GM12878 (cell line): ENCODE data around the gene TMEM38A. TPM values are rescaled to one million over a fixed set of nuclear protein-coding genes. Genes with fewer than 3 reads are reported as not detected.

Experiments used
- ATAC-seq: fragments of 200-7000 bp; cut with Tn5 transposase; 3 replicates; pipeline ENCODE4 v1.9.1; 2020; ENCODE audit warnings: mild to moderate bottlenecking, moderate library complexity
- BruUV-seq: library from RNA; stranded (reverse); fragments of 400-500 nt; replicated peaks from 2 replicates; lab custom pipeline; 2021; lab: Mats Ljungman, UMichigan
- CTCF ChIA-PET: fragments of 300-600 bp; sonication (Branson Sonifier 250); formaldehyde crosslinking; extraction: SDS; loops from one replicate; lab custom pipeline; 2021; ENCODE audit warnings: inconsistent platforms; lab: Yijun Ruan, JAX
- POLR2A ChIA-PET: fragments of 350-600 bp; formaldehyde crosslinking; extraction: SDS; loops from one replicate; lab custom pipeline; 2021; ENCODE audit warnings: inconsistent platforms; lab: Charles Lee
- RAD21 ChIA-PET: fragments of 300-600 bp; sonication (Branson Sonifier 250); formaldehyde crosslinking; loops from one replicate; lab custom pipeline; 2023; ENCODE audit warnings: antibody characterized with exemption; ENCODE audit not compliant: unreplicated experiment; lab: Charles Lee
- SMC1A ChIA-PET: fragments of 300-600 bp; sonication (Branson Sonifier 250); formaldehyde crosslinking; loops from one replicate; lab custom pipeline; 2023; ENCODE audit not compliant: unreplicated experiment, uncharacterized antibody; lab: Charles Lee
- DNase-seq: peaks from one replicate; pipeline ENCODE4 v3.0.0-alpha.2; 2011; ENCODE audit warnings: low read depth, low spot score
- FAIRE-seq: peaks from 3 replicates; lab custom pipeline; 2011; peaks lifted over from hg19 to GRCh38; lab: Jason Lieb, UNC
- H2AFZ ChIP-seq: 2 replicates; pipeline ENCODE4 v1.6.0; 2011; ENCODE audit warnings: low read depth, low read length, control low read depth; ENCODE audit not compliant: control insufficient read depth
- H3K27ac ChIP-seq: 2 replicates; pipeline ENCODE4 v1.5.1; 2011; ENCODE audit warnings: control low read depth; ENCODE audit not compliant: control insufficient read depth, insufficient read depth
- H3K27me3 ChIP-seq, 2 experiments: replicated peaks in 1 of 2; 2 replicates each; pipeline versions ENCODE4 v1.6.0 to v1.6.1; 2011; ENCODE audit warnings: low read length in 1 of 2; ENCODE audit not compliant: control insufficient read depth in 2 of 2, insufficient read depth in 2 of 2
- H3K36me3 ChIP-seq, 2 experiments: 2 replicates each; pipeline ENCODE4 v1.5.1; 2011; ENCODE audit warnings: low read length in 1 of 2; ENCODE audit not compliant: control insufficient read depth in 2 of 2, insufficient read depth in 2 of 2
- H3K4me1 ChIP-seq: 2 replicates; pipeline ENCODE4 v1.6.1; 2011; ENCODE audit warnings: mild to moderate bottlenecking, low read length, moderate library complexity, mixed read lengths; ENCODE audit not compliant: control insufficient read depth, insufficient read depth
- H3K4me2 ChIP-seq: 2 replicates; pipeline ENCODE4 v1.6.0; 2011; ENCODE audit warnings: control low read depth; ENCODE audit not compliant: control insufficient read depth, insufficient read depth
- H3K4me3 ChIP-seq: fragments of 200-600 bp; sonication (generic); 2 replicates; pipeline ENCODE4 v1.5.1; 2016
- H3K79me2 ChIP-seq: 2 replicates; pipeline ENCODE4 v1.6.0; 2011; ENCODE audit warnings: low read length; ENCODE audit not compliant: control insufficient read depth, insufficient read depth
- H3K9ac ChIP-seq: 2 replicates; pipeline ENCODE4 v1.8.0; 2011; ENCODE audit warnings: low read length, control low read depth, mixed read lengths; ENCODE audit not compliant: control insufficient read depth, insufficient read depth
- H3K9me3 ChIP-seq: replicated peaks from 3 replicates; pipeline ENCODE4 v1.5.1; 2011; ENCODE audit warnings: mild to moderate bottlenecking, low read length; ENCODE audit not compliant: control insufficient read depth, insufficient read depth
- H4K20me1 ChIP-seq: 2 replicates; pipeline ENCODE4 v1.6.0; 2011; ENCODE audit not compliant: control insufficient read depth, insufficient read depth
- HDAC2 ChIP-seq: fragments of 200-600 bp; sonication (generic); IDR thresholded peaks from 2 replicates; pipeline ENCODE4 v1.6.1; 2017
- MYB ChIP-seq: fragments of 150-350 bp; IDR thresholded peaks from 2 replicates; pipeline ENCODE4 v1.6.1; 2014; ENCODE audit warnings: mild to moderate bottlenecking, low read depth, low read length, borderline replicate concordance
- NR2C2 ChIP-seq: IDR thresholded peaks from 2 replicates; pipeline ENCODE4 v1.6.1; 2011; ENCODE audit warnings: borderline replicate concordance, low read depth; ENCODE audit not compliant: control insufficient read depth, insufficient read length
- NR2F1 ChIP-seq: fragments of 450-650 bp; conservative IDR thresholded peaks from 2 replicates; pipeline ENCODE4 v1.6.1; 2017; ENCODE audit warnings: mild to moderate bottlenecking
- RFX5 ChIP-seq: IDR thresholded peaks from 2 replicates; pipeline ENCODE4 v1.6.1; 2011; ENCODE audit warnings: low read depth, low read length, improper control_type of control experiment
- SIX5 ChIP-seq: IDR thresholded peaks from 2 replicates; pipeline ENCODE4 v1.6.1; 2011; ENCODE audit warnings: mild to moderate bottlenecking, low read depth, low read length, moderate library complexity; ENCODE audit not compliant: severe bottlenecking
- YY1 ChIP-seq: IDR thresholded peaks from 2 replicates; pipeline ENCODE4 v1.6.1; 2011; ENCODE audit warnings: low read depth, mild to moderate bottlenecking, low read length
- ZNF622 ChIP-seq: fragments of 450-650 bp; IDR thresholded peaks from 2 replicates; pipeline ENCODE4 v1.6.1; 2017; ENCODE audit warnings: mild to moderate bottlenecking, inconsistent platforms
- WGBS: methylation state at CpG from one replicate; pipeline ENCODE4 v1.1.6; 2016; ENCODE audit warnings: low lambda C conversion rate; ENCODE audit not compliant: insufficient replicate concordance, insufficient coverage; ENCODE audit errors: missing lambda C conversion rate; 5-methylcytosine and 5-hydroxymethylcytosine counted together
- in situ Hi-C: fragments of 300-500 bp; cut with MboI; formaldehyde crosslinking; loops from 9 replicates; pipeline ENCODE4 v1.14.3; 2018; ENCODE audit warnings: mixed read lengths
- intact Hi-C: fragments of 100-400 bp; cut with micrococcal nuclease; formaldehyde crosslinking; loops from one replicate; pipeline ENCODE4 v1.14.2; 2022; ENCODE audit not compliant: unreplicated experiment
- polyA plus RNA-seq, 11 experiments: library from polyadenylated mRNA; depleted of rRNA in 4 of 11; unstranded in 6 of 11; stranded (reverse) in 5 of 11; fragments of >200 nt; fragmentation: Nextera tagmentation in 4 of 11; fragmentation: Illumina TruSeq in 1 of 11; extraction: Ambion mirVana in 4 of 11; extraction: Trizol in 1 of 11; gene quantifications; 1 replicate in 1 of 11; 2 replicates in 10 of 11; pipeline versions ENCODE4 v1.2.1 to v1.2.3, GENCODE V29; 2011 to 2016; ENCODE audit warnings: inconsistent platforms in 2 of 11, missing spikeins in 2 of 11, low read depth in 1 of 11
- total RNA-seq, 4 experiments: library from RNA; depleted of rRNA in 3 of 4; stranded (reverse); fragments of >200 nt in 3 of 4; fragmentation: Illumina TruSeq in 1 of 4; extraction: Trizol in 1 of 4; gene quantifications; 2 replicates each; pipeline versions ENCODE4 v1.2.1 to v1.2.3, GENCODE V29; 2013 to 2021
- TF ChIP-seq, protein P1 (sequence below): fragments of 450-650 bp; IDR thresholded peaks from 2 replicates; pipeline ENCODE4 v1.6.1; 2017; ENCODE audit warnings: mild to moderate bottlenecking, moderate library complexity
- TF ChIP-seq, protein P2 (sequence below): fragments of 450-650 bp; IDR thresholded peaks from 2 replicates; pipeline ENCODE4 v1.6.1; 2017; ENCODE audit warnings: antibody characterized with exemption, mild to moderate bottlenecking, moderate library complexity
- TF ChIP-seq, protein P3 (sequence below): IDR thresholded peaks from 2 replicates; pipeline ENCODE4 v1.6.1; 2012; ENCODE audit warnings: low read depth, low read length, improper control_type of control experiment
- TF ChIP-seq, protein P4 (sequence below): fragments of 150-350 bp; IDR thresholded peaks from 2 replicates; pipeline ENCODE4 v1.6.1; 2014; ENCODE audit warnings: mild to moderate bottlenecking, low read depth, low read length

TMEM38A gene
- total and polyA plus RNA-seq, 10 of the 15 experiments (the other 5 are each of a cell fraction or from before 2014, with no cell fraction given), result 4.5 to 22.2 (median 15.0) TPM

DNA sequence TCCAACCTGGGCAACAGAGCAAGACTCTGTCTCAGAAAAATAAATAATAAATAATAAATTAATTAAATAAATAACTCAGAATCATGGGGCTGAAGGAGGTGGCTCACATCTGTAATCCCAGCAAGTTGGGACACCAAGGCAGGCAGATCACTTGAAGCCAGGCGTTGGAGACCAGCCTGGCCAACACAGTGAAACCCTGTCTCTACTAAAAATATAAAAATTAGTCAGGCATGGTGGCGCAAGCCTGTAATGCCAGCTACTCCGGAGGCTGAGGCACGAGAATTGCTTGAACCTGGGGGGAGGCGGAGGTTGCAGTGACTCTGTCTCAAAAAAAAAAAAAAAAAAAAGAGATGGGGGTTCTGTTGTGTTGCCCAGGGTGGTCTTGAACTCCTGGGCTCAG lies 7.2 kb downstream of the TMEM38A start:
- Histone ChIP-seq H4K20me1 (no peaks in the 10 kb centered on the region), H3K79me2 (peaks cover 15% of the 10 kb centered on the region), H3K36me3 (peaks cover 0 to 2% of the 10 kb centered on the region in 2 experiments; a peak in 3 of 4 replicates), H3K9ac (no peak overlapping the region), H3K4me2 (no peak overlapping the region), H3K27ac (no peak overlapping the region), H3K27me3 (no peaks in the 10 kb centered on the region), H3K4me3 (no peak overlapping the region), H3K9me3 (no peaks in the 10 kb centered on the region)
- ChIA-PET CTCF (no interaction called here), POLR2A (interaction anchor here (1.0 kb wide), 1 partner anchor 87 kb away, joined by 5 read pairs; no protein-coding TSS in a partner anchor), RAD21 (no interaction called here)
- 97% methylated on average over 5 of the region's 5 CpGs for WGBS
- DNase-seq (no peak), ATAC-seq (no peak), FAIRE-seq (no peak)
- intact Hi-C loops, result no loop called here
- TF ChIP-seq ZNF622 (no peak), SIX5 (no peak), NR2F1 (no peak), HDAC2 (no peak), MYB (no peak), YY1 (no peak), NR2C2 (no peak), RFX5 (no peak)
- TF ChIP-seq, protein P1, sequence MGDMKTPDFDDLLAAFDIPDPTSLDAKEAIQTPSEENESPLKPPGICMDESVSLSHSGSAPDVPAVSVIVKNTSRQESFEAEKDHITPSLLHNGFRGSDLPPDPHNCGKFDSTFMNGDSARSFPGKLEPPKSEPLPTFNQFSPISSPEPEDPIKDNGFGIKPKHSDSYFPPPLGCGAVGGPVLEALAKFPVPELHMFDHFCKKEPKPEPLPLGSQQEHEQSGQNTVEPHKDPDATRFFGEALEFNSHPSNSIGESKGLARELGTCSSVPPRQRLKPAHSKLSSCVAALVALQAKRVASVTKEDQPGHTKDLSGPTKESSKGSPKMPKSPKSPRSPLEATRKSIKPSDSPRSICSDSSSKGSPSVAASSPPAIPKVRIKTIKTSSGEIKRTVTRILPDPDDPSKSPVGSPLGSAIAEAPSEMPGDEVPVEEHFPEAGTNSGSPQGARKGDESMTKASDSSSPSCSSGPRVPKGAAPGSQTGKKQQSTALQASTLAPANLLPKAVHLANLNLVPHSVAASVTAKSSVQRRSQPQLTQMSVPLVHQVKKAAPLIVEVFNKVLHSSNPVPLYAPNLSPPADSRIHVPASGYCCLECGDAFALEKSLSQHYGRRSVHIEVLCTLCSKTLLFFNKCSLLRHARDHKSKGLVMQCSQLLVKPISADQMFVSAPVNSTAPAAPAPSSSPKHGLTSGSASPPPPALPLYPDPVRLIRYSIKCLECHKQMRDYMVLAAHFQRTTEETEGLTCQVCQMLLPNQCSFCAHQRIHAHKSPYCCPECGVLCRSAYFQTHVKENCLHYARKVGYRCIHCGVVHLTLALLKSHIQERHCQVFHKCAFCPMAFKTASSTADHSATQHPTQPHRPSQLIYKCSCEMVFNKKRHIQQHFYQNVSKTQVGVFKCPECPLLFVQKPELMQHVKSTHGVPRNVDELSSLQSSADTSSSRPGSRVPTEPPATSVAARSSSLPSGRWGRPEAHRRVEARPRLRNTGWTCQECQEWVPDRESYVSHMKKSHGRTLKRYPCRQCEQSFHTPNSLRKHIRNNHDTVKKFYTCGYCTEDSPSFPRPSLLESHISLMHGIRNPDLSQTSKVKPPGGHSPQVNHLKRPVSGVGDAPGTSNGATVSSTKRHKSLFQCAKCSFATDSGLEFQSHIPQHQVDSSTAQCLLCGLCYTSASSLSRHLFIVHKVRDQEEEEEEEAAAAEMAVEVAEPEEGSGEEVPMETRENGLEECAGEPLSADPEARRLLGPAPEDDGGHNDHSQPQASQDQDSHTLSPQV, result no peak
- TF ChIP-seq, protein P2, sequence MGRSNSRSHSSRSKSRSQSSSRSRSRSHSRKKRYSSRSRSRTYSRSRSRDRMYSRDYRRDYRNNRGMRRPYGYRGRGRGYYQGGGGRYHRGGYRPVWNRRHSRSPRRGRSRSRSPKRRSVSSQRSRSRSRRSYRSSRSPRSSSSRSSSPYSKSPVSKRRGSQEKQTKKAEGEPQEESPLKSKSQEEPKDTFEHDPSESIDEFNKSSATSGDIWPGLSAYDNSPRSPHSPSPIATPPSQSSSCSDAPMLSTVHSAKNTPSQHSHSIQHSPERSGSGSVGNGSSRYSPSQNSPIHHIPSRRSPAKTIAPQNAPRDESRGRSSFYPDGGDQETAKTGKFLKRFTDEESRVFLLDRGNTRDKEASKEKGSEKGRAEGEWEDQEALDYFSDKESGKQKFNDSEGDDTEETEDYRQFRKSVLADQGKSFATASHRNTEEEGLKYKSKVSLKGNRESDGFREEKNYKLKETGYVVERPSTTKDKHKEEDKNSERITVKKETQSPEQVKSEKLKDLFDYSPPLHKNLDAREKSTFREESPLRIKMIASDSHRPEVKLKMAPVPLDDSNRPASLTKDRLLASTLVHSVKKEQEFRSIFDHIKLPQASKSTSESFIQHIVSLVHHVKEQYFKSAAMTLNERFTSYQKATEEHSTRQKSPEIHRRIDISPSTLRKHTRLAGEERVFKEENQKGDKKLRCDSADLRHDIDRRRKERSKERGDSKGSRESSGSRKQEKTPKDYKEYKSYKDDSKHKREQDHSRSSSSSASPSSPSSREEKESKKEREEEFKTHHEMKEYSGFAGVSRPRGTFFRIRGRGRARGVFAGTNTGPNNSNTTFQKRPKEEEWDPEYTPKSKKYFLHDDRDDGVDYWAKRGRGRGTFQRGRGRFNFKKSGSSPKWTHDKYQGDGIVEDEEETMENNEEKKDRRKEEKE, result no peak
- TF ChIP-seq, protein P3, sequence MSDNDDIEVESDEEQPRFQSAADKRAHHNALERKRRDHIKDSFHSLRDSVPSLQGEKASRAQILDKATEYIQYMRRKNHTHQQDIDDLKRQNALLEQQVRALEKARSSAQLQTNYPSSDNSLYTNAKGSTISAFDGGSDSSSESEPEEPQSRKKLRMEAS, result no peak
- TF ChIP-seq, protein P4, sequence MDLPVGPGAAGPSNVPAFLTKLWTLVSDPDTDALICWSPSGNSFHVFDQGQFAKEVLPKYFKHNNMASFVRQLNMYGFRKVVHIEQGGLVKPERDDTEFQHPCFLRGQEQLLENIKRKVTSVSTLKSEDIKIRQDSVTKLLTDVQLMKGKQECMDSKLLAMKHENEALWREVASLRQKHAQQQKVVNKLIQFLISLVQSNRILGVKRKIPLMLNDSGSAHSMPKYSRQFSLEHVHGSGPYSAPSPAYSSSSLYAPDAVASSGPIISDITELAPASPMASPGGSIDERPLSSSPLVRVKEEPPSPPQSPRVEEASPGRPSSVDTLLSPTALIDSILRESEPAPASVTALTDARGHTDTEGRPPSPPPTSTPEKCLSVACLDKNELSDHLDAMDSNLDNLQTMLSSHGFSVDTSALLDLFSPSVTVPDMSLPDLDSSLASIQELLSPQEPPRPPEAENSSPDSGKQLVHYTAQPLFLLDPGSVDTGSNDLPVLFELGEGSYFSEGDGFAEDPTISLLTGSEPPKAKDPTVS, result no peak
- TF ChIP-seq, all 136 proteins: peak for 0
- Histone ChIP-seq H2AFZ (no peak overlapping the region), H3K4me1 (peaks cover 5% of the 10 kb centered on the region; the same call in 1 of the 2 replicates)
- no TSS peak for BruUV-seq
- SMC1A ChIA-PET, result no interaction called here
- in situ Hi-C loops, result no loop called here
